Naive thymus-derived CD4-positive, alpha-beta T cell (primary cell): ENCODE results near the gene FOXP2. TPM values are rescaled to one million over a fixed set of nuclear protein-coding genes. Genes with fewer than 3 reads are reported as not detected.
"Not testable (repeated sequence)": the region's sequence is repeated elsewhere in the genome, so short reads cannot be mapped to it uniquely, and the experiment has no call there.

Experiments used
- ATAC-seq: fragments of 150-1000 bp; cut with Tn5 transposase; 2 replicates; pipeline ENCODE4 v1.10.0; 2021; ENCODE audit warnings: mild to moderate bottlenecking, moderate library complexity
- CTCF ChIA-PET: fragments of 350-600 bp; sonication (Branson Sonifier 250); formaldehyde crosslinking; loops from one replicate; lab custom pipeline; 2021; ENCODE audit warnings: antibody characterized with exemption; lab: Charles Lee
- POLR2A ChIA-PET: fragments of 350-600 bp; sonication (Branson Sonifier 250); formaldehyde crosslinking; loops from one replicate; lab custom pipeline; 2021; ENCODE audit warnings: antibody characterized with exemption, inconsistent platforms; lab: Charles Lee
- DNase-seq, 9 donors: peaks; one replicate each; pipeline versions ENCODE4 v3.0.0 to v3.0.0-alpha.2; 2020 to 2022; ENCODE audit warnings: mixed read lengths in 1 of 9
- H3K27ac ChIP-seq: one replicate; pipeline ENCODE4 v1.7.0; 2013; ENCODE audit warnings: mild to moderate bottlenecking, low read depth, low read length, moderate library complexity
- H3K27me3 ChIP-seq, 2 donors: one replicate each; pipeline ENCODE4 v1.7.0; 2013; ENCODE audit warnings: low read length in 2 of 2, mild to moderate bottlenecking in 2 of 2, moderate library complexity in 2 of 2; ENCODE audit not compliant: control insufficient read depth in 2 of 2, insufficient read depth in 2 of 2
- H3K36me3 ChIP-seq, 3 experiments: 1 replicate in 2 of 3; 2 replicates in 1 of 3; pipeline ENCODE4 v1.7.0; 2013; ENCODE audit warnings: low read length in 3 of 3, mild to moderate bottlenecking in 3 of 3, moderate library complexity in 1 of 3; ENCODE audit not compliant: insufficient read depth in 3 of 3, control insufficient read depth in 2 of 3
- H3K4me1 ChIP-seq, 2 donors: one replicate each; pipeline ENCODE4 v1.7.0; 2013; ENCODE audit warnings: low read length in 2 of 2, mild to moderate bottlenecking in 2 of 2, moderate library complexity in 1 of 2; ENCODE audit not compliant: control insufficient read depth in 2 of 2, insufficient read depth in 2 of 2
- H3K4me3 ChIP-seq: 2 replicates; pipeline ENCODE4 v1.7.0; 2013; ENCODE audit warnings: mild to moderate bottlenecking, low read length
- H3K9me3 ChIP-seq, 3 experiments: 1 replicate in 2 of 3; 2 replicates in 1 of 3; pipeline ENCODE4 v1.7.0; 2013; ENCODE audit warnings: low read length in 3 of 3; ENCODE audit not compliant: control insufficient read depth in 2 of 3
- H3K27ac Mint-ChIP-seq, 9 donors: one replicate each; pipeline ENCODE4 v1.8.0; 2020 to 2022; ENCODE audit warnings: mixed read lengths in 9 of 9, mild to moderate bottlenecking in 8 of 9, moderate library complexity in 5 of 9, inconsistent platforms in 2 of 9
- H3K27me3 Mint-ChIP-seq, 5 donors: one replicate each; pipeline ENCODE4 v1.8.0; 2021 to 2022; ENCODE audit warnings: mixed read lengths in 5 of 5, mild to moderate bottlenecking in 1 of 5
- H3K36me3 Mint-ChIP-seq, 5 donors: one replicate each; pipeline ENCODE4 v1.8.0; 2020 to 2022; ENCODE audit warnings: mixed read lengths in 5 of 5, mild to moderate bottlenecking in 3 of 5, inconsistent platforms in 1 of 5
- H3K4me1 Mint-ChIP-seq, 7 donors: one replicate each; pipeline ENCODE4 v1.8.0; 2020 to 2022; ENCODE audit warnings: mixed read lengths in 7 of 7, mild to moderate bottlenecking in 3 of 7, inconsistent platforms in 1 of 7
- H3K4me3 Mint-ChIP-seq, 10 donors: one replicate each; pipeline ENCODE4 v1.8.0; 2020 to 2022; ENCODE audit warnings: mild to moderate bottlenecking in 10 of 10, mixed read lengths in 10 of 10, moderate library complexity in 6 of 10, inconsistent platforms in 2 of 10
- H3K9me3 Mint-ChIP-seq, 11 donors: one replicate each; pipeline ENCODE4 v1.8.0; 2020 to 2022; ENCODE audit warnings: mixed read lengths in 11 of 11, mild to moderate bottlenecking in 4 of 11, inconsistent platforms in 1 of 11, moderate library complexity in 1 of 11
- intact Hi-C, 2 donors: fragments of 100-400 bp; cut with micrococcal nuclease; formaldehyde crosslinking; loops; one replicate each; pipeline ENCODE4 v1.15.1; 2023
- polyA plus RNA-seq, 2 donors: library from polyadenylated mRNA; unstranded; fragments of 300-500 nt; fragmentation: Illumina TruSeq; gene quantifications; one replicate each; pipeline ENCODE4 v1.2.3, GENCODE V29; 2021
- total RNA-seq, 6 experiments: library from RNA in 5 of 6; stranded (reverse) in 5 of 6; gene quantifications; 1 replicate in 5 of 6; 2 replicates in 1 of 6; pipeline ENCODE4 v1.2.3 and lab custom pipeline; 2021 to 2026

FOXP2 gene
- total and polyA plus RNA-seq, 7 experiments from 2014 or later = not detected

- Histone ChIP-seq H3K36me3 (no peaks in the 10 kb centered on the region), H3K9me3 (no peaks in the 10 kb centered on the region), H3K4me3 (no peak overlapping the region), H3K27me3 (no peaks in the 10 kb centered on the region), H3K27ac (no peak overlapping the region), H3K4me1 (no peaks in the 10 kb centered on the region)
- Mint-ChIP-seq H3K27me3 (peaks cover 0 to 4% (median 0%) of the 10 kb centered on the region in 5 donors), H3K9me3 (peaks cover 0 to 4% (median 0%) of the 10 kb centered on the region in 11 donors), H3K4me1 (no peaks in the 10 kb centered on the region), H3K27ac (no peak overlapping the region), H3K4me3 (no peak overlapping the region), H3K36me3 (no peaks in the 10 kb centered on the region)
- ATAC-seq (no peak), DNase-seq (no peak)
- CTCF ChIA-PET = no interaction called here
- POLR2A ChIA-PET = no interaction called here
- intact Hi-C loops = no loop called here
Observed at GRCh38 chr7:114540291-114540690, 125.7 kb downstream of the FOXP2 start.

GRCh38 chr7:114547346-114547745, 132.7 kb downstream of the FOXP2 start:
- H3K36me3 ChIP-seq, H3K27me3 ChIP-seq, H3K9me3 ChIP-seq, H3K27ac Mint-ChIP-seq, intact Hi-C loops, POLR2A ChIA-PET, H3K4me3 Mint-ChIP-seq, H3K4me3 ChIP-seq, H3K27me3 Mint-ChIP-seq, H3K4me1 ChIP-seq, H3K36me3 Mint-ChIP-seq, ATAC-seq, H3K9me3 Mint-ChIP-seq, H3K4me1 Mint-ChIP-seq, H3K27ac ChIP-seq, CTCF ChIA-PET, DNase-seq: not testable (repeated sequence)

GRCh38 chr7:114548081-114548980, 133.7 kb downstream of the FOXP2 start:
- intact Hi-C loops = no loop called here
- Mint-ChIP-seq H3K27ac (no peak overlapping the region), H3K36me3 (no peaks in the 10 kb centered on the region), H3K27me3 (peaks cover 0 to 4% (median 1%) of the 10 kb centered on the region in 5 donors), H3K9me3 (peaks cover 0 to 5% (median 0%) of the 10 kb centered on the region in 11 donors), H3K4me3 (no peak overlapping the region), H3K4me1 (no peaks in the 10 kb centered on the region)
- ATAC-seq (no peak), DNase-seq (no peak)
- Histone ChIP-seq H3K9me3 (no peaks in the 10 kb centered on the region), H3K4me1 (no peaks in the 10 kb centered on the region), H3K4me3 (no peak overlapping the region), H3K27me3 (no peaks in the 10 kb centered on the region), H3K27ac (no peak overlapping the region), H3K36me3 (no peaks in the 10 kb centered on the region)
- CTCF ChIA-PET = no interaction called here
- POLR2A ChIA-PET = no interaction called here

GRCh38 chr7:114554781-114555537, 140.3 kb downstream of the FOXP2 start:
- no peak overlapping the region for H3K4me3 Mint-ChIP-seq
- Histone ChIP-seq H3K36me3 (no peaks in the 10 kb centered on the region), H3K27me3 (no peaks in the 10 kb centered on the region), H3K4me1 (no peaks in the 10 kb centered on the region), H3K4me3 (no peak overlapping the region), H3K27ac (no peak overlapping the region), H3K9me3 (no peaks in the 10 kb centered on the region)
- ATAC-seq (no peak), DNase-seq (no peak)
- ChIA-PET CTCF (no interaction called here), POLR2A (no interaction called here)
- intact Hi-C loops = no loop called here
- peaks cover 0 to 4% (median 0%) of the 10 kb centered on the region in 5 donors for H3K27me3 Mint-ChIP-seq
- H3K27ac Mint-ChIP-seq = no peak overlapping the region
- H3K4me1 Mint-ChIP-seq = no peaks in the 10 kb centered on the region
- H3K36me3 Mint-ChIP-seq = no peaks in the 10 kb centered on the region
- H3K9me3 Mint-ChIP-seq = peaks cover 0 to 5% (median 0%) of the 10 kb centered on the region in 11 donors

- no peak for DNase-seq
- no peak for ATAC-seq
- no peaks in the 10 kb centered on the region for H3K4me1 ChIP-seq
- H3K9me3 ChIP-seq = no peaks in the 10 kb centered on the region
- no peak overlapping the region for H3K4me3 Mint-ChIP-seq
- H3K36me3 Mint-ChIP-seq = no peaks in the 10 kb centered on the region
- no peaks in the 10 kb centered on the region for H3K4me1 Mint-ChIP-seq
- no peak overlapping the region for H3K27ac Mint-ChIP-seq
- H3K9me3 Mint-ChIP-seq = no peaks in the 10 kb centered on the region
- ChIA-PET CTCF (no interaction called here), POLR2A (no interaction called here)
- H3K36me3 ChIP-seq = no peaks in the 10 kb centered on the region
- intact Hi-C loops = no loop called here
- no peaks in the 10 kb centered on the region for H3K27me3 ChIP-seq
- no peak overlapping the region for H3K27ac ChIP-seq
- no peak overlapping the region for H3K4me3 ChIP-seq
- no peaks in the 10 kb centered on the region for H3K27me3 Mint-ChIP-seq
Observed at GRCh38 chr7:114567416-114567815, 152.8 kb downstream of the FOXP2 start.

- intact Hi-C loops = no loop called here
- no peak overlapping the region for H3K4me3 Mint-ChIP-seq
- H3K9me3 Mint-ChIP-seq = peaks cover 0 to 3% (median 0%) of the 10 kb centered on the region in 11 donors
- H3K4me1 Mint-ChIP-seq = no peaks in the 10 kb centered on the region
- no peaks in the 10 kb centered on the region for H3K9me3 ChIP-seq
- no peaks in the 10 kb centered on the region for H3K4me1 ChIP-seq
- H3K27me3 Mint-ChIP-seq = no peaks in the 10 kb centered on the region
- POLR2A ChIA-PET = no interaction called here
- H3K36me3 Mint-ChIP-seq = no peaks in the 10 kb centered on the region
- no peak overlapping the region for H3K27ac ChIP-seq
- H3K36me3 ChIP-seq = no peaks in the 10 kb centered on the region
- ATAC-seq (no peak), DNase-seq (no peak)
- H3K27me3 ChIP-seq = no peaks in the 10 kb centered on the region
- CTCF ChIA-PET = no interaction called here
- H3K27ac Mint-ChIP-seq = no peak overlapping the region
- H3K4me3 ChIP-seq = no peak overlapping the region
Observed at GRCh38 chr7:114569220-114569619, 154.6 kb downstream of the FOXP2 start.
